ENCODE data around the gene CAMK2D. TPM values are rescaled to one million over a fixed set of nuclear protein-coding genes. Genes with fewer than 3 reads are reported as not detected.
A peak's percentile ranks its signal among the peaks of the same experiment; 100 is the strongest.

The CAMK2D gene
- polyA plus RNA-seq, 3 donors = 10.4 to 30.6 (median 19.6) TPM

DNA sequence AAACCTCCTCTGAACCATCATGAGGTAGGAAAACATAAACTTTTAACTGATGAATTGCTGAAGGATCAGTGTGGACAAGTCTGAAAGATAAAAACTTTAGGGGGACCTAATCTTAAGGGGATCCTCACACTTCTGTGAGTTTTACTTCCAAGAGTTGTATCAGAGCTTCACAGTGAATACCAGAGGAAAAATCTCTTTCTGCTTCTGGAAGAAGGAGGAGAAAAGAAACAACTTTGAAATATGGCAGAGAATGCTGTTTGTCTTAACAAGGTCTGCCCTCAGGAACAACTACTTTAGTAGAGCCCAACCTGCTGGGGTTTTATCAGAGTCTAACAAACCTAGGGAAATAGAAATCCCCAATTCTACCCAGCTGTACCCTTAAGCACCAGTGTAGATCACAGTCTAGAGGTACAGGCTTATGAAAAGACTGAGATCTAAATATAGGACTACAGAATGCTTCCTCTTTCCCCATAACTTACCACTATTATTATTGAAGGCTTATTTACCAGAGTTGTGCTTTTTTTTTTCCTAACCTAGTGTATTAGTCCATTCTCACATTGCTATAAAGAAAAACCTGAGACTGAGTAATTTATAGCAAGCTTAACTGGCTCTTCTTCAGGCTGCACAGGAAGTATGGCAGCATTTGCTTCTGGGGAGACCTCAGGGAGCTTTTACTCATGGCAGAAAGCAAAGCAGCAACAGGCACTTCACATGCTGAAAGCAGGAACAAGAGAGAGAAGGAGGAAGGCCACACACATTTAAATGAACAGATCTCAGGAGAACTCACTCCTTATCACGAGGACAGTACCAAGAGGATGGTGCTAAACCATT lies 167.9 kb downstream of the CAMK2D start:
- no peaks in the 10 kb centered on the region for H3K4me1 ChIP-seq (ENCODE audit: control insufficient read depth in 1 of 2, insufficient read depth in 2 of 2, low read length in 2 of 2)
- H3K9ac ChIP-seq (ENCODE audit: insufficient read depth, low read length, poor library complexity, severe bottlenecking) = no peak overlapping the region
- Mint-ChIP-seq H3K4me1 (peaks cover 6% of the 10 kb centered on the region), H3K36me3 (peaks cover 6% of the 10 kb centered on the region in 2 donors), H3K9me3 (peaks cover 0 to 3% (median 0%) of the 10 kb centered on the region in 7 donors), H3K27me3 (ENCODE audit: low read depth in 3 of 3) (peaks cover 0 to 3% (median 0%) of the 10 kb centered on the region in 3 donors), H3K27ac (peak overlapping the region in 2 of 7 donors; percentile 43 to 48), H3K4me3 (no peak overlapping the region)
- H2AFZ ChIP-seq (ENCODE audit: insufficient read depth, low read depth, low read length, poor library complexity, severe bottlenecking) = no peak overlapping the region
- no peak for DNase-seq
- no peaks in the 10 kb centered on the region for H3K79me2 ChIP-seq (ENCODE audit: insufficient read depth, low read length)
- no peak overlapping the region for H3K4me3 ChIP-seq (replicated peaks in 1 of 3; ENCODE audit: low read depth in 2 of 3, low read length in 3 of 3)
- TF ChIP-seq, protein P1, sequence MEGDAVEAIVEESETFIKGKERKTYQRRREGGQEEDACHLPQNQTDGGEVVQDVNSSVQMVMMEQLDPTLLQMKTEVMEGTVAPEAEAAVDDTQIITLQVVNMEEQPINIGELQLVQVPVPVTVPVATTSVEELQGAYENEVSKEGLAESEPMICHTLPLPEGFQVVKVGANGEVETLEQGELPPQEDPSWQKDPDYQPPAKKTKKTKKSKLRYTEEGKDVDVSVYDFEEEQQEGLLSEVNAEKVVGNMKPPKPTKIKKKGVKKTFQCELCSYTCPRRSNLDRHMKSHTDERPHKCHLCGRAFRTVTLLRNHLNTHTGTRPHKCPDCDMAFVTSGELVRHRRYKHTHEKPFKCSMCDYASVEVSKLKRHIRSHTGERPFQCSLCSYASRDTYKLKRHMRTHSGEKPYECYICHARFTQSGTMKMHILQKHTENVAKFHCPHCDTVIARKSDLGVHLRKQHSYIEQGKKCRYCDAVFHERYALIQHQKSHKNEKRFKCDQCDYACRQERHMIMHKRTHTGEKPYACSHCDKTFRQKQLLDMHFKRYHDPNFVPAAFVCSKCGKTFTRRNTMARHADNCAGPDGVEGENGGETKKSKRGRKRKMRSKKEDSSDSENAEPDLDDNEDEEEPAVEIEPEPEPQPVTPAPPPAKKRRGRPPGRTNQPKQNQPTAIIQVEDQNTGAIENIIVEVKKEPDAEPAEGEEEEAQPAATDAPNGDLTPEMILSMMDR (IDR thresholded peaks at IDR 0.05) = no peak
- no CpG with 5 or more reads among the region's 1 CpG for WGBS (ENCODE audit: insufficient coverage)
- intact Hi-C loops (cut with micrococcal nuclease) = no loop called here
- H3K27ac ChIP-seq (ENCODE audit: low read depth in 1 of 2, low read length in 2 of 2) = no peak overlapping the region
- H3K36me3 ChIP-seq (replicated peaks in 1 of 2; ENCODE audit: control insufficient read depth in 1 of 2, insufficient read depth in 2 of 2, low read length in 2 of 2) = no peaks in the 10 kb centered on the region
- no peaks in the 10 kb centered on the region for H3K9me3 ChIP-seq (replicated peaks in 1 of 2; ENCODE audit: control insufficient read depth in 1 of 2, insufficient read depth in 1 of 2, low read length in 2 of 2)
- no peak overlapping the region for H3K4me2 ChIP-seq (replicated peaks; ENCODE audit: extremely low read depth, low read length, poor library complexity, severe bottlenecking)
- H4K20me1 ChIP-seq (ENCODE audit: insufficient read depth, low read length) = peaks cover 29% of the 10 kb centered on the region
- no peaks in the 10 kb centered on the region for H3K27me3 ChIP-seq (ENCODE audit: control insufficient read depth in 2 of 2, insufficient read depth in 2 of 2, low read length in 2 of 2)

DNA sequence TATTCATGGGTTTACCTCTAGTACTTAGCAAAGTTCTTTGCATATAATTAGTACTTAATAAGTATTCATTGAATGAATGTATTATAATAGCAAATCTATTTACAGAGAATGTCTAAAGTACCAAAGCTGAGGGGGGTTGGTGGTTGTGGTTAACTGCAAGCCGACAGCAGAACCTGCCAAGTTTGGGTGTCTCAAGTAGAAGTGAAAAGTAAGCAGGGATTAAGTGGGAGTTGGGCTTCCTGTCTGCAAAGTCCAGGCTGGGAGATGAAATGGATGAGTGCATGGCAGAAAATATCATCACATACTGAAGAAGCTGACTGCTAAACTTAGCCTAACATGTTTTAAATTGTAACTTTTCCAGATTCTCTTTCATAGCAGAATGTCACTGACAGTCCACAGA lies 169.6 kb downstream of the CAMK2D start:
- Histone ChIP-seq H3K27me3 (ENCODE audit: control insufficient read depth in 2 of 2, insufficient read depth in 2 of 2, low read length in 2 of 2) (no peaks in the 10 kb centered on the region), H3K79me2 (ENCODE audit: insufficient read depth, low read length) (no peaks in the 10 kb centered on the region), H3K9ac (ENCODE audit: insufficient read depth, low read length, poor library complexity, severe bottlenecking) (no peak overlapping the region), H3K36me3 (replicated peaks in 1 of 2; ENCODE audit: control insufficient read depth in 1 of 2, insufficient read depth in 2 of 2, low read length in 2 of 2) (no peaks in the 10 kb centered on the region), H3K4me3 (replicated peaks in 1 of 3; ENCODE audit: low read depth in 2 of 3, low read length in 3 of 3) (no peak overlapping the region), H3K9me3 (replicated peaks in 1 of 2; ENCODE audit: control insufficient read depth in 1 of 2, insufficient read depth in 1 of 2, low read length in 2 of 2) (no peaks in the 10 kb centered on the region), H3K4me2 (replicated peaks; ENCODE audit: extremely low read depth, low read length, poor library complexity, severe bottlenecking) (no peak overlapping the region), H2AFZ (ENCODE audit: insufficient read depth, low read depth, low read length, poor library complexity, severe bottlenecking) (no peak overlapping the region), H3K27ac (ENCODE audit: low read depth in 1 of 2, low read length in 2 of 2) (no peak overlapping the region), H4K20me1 (ENCODE audit: insufficient read depth, low read length) (peaks cover 27% of the 10 kb centered on the region), H3K4me1 (ENCODE audit: control insufficient read depth in 1 of 2, insufficient read depth in 2 of 2, low read length in 2 of 2) (no peaks in the 10 kb centered on the region)
- TF ChIP-seq, protein P1 (IDR thresholded peaks at IDR 0.05) = no peak
- peaks cover 0 to 3% (median 0%) of the 10 kb centered on the region in 3 donors for H3K27me3 Mint-ChIP-seq (ENCODE audit: low read depth in 3 of 3)
- H3K4me1 Mint-ChIP-seq = peaks cover 6% of the 10 kb centered on the region
- DNase-seq = no peak
- H3K4me3 Mint-ChIP-seq = no peak overlapping the region
- peaks cover 0 to 3% (median 0%) of the 10 kb centered on the region in 7 donors for H3K9me3 Mint-ChIP-seq
- intact Hi-C loops (cut with micrococcal nuclease) = no loop called here
- H3K27ac Mint-ChIP-seq = peak overlapping the region in 1 of 7 donors; percentile 47
- 0% methylated on average over 1 of the region's 1 CpG for WGBS (ENCODE audit: insufficient coverage)
- H3K36me3 Mint-ChIP-seq = peaks cover 6% of the 10 kb centered on the region in 2 donors

Data from CD14-positive monocyte (primary cell).